Adrenal gland (tissue), 12 donors: ENCODE data around the gene PTMA. TPM values are rescaled to one million over a fixed set of nuclear protein-coding genes. Genes with fewer than 3 reads are reported as not detected.

ENCODE experiments used
- DNase-seq, 7 donors: peaks; one replicate each; pipeline ENCODE4 v3.0.0-alpha.2; 2019 to 2020
- H3K27ac ChIP-seq, 5 donors: fragments of 200-600 bp; sonication (generic) in 4 of 5; 1 replicate in 3 of 5; 2 replicates in 2 of 5; pipeline versions ENCODE4 v1.5.1 to v1.8.0; 2016 to 2020; ENCODE audit warnings: mild to moderate bottlenecking in 1 of 5
- H3K27me3 ChIP-seq: fragments of 200-600 bp; 2 replicates; pipeline ENCODE4 v1.8.0; 2021
- H3K36me3 ChIP-seq, 2 donors: fragments of 200-600 bp; replicated peaks in 1 of 2; 1 replicate in 1 of 2; 2 replicates in 1 of 2; pipeline versions ENCODE4 v1.5.1 to v1.8.0; 2018 to 2022
- H3K4me1 ChIP-seq, 2 donors: fragments of 200-600 bp; replicated peaks in 1 of 2; 1 replicate in 1 of 2; 2 replicates in 1 of 2; pipeline versions ENCODE4 v1.5.1 to v1.8.0; 2018 to 2021
- H3K4me3 ChIP-seq, 4 donors: fragments of 200-600 bp; sonication (generic) in 3 of 4; one replicate each; pipeline ENCODE4 v1.5.1; 2016 to 2018
- H3K9me3 ChIP-seq, 3 donors: fragments of 200-600 bp; sonication (generic) in 1 of 3; replicated peaks in 1 of 3; 1 replicate in 2 of 3; 2 replicates in 1 of 3; pipeline versions ENCODE4 v1.5.1 to v1.8.0; 2016 to 2021
- CTCF ChIP-seq, 6 experiments: fragments of 450-650 bp in 4 of 6; fragments of 200-600 bp in 2 of 6; sonication (generic) in 1 of 6; IDR thresholded peaks; 1 replicate in 5 of 6; 2 replicates in 1 of 6; pipeline versions ENCODE4 v1.5.1 to v1.8.0; 2016 to 2021; ENCODE audit warnings: antibody characterized with exemption in 6 of 6, mild to moderate bottlenecking in 2 of 6, moderate library complexity in 1 of 6
- POLR2A ChIP-seq, 2 donors: fragments of 450-650 bp; IDR thresholded peaks; one replicate each; pipeline ENCODE4 v1.6.1; 2017; ENCODE audit warnings: antibody characterized with exemption in 2 of 2, mild to moderate bottlenecking in 2 of 2, moderate library complexity in 1 of 2
- WGBS, 4 donors: extraction: QIAGEN DNeasy Blood & Tissue Kit in 2 of 4; methylation state at CpG; one replicate each; pipeline versions ENCODE4 v1.1.5 to v1.1.7; 2013 to 2017; 5-methylcytosine and 5-hydroxymethylcytosine counted together
- intact Hi-C, 2 donors: fragments of 100-400 bp; cut with DNase I; formaldehyde crosslinking; loops; one replicate each; pipeline versions ENCODE4 v1.14.1 to v1.15.0; 2022 to 2023
- polyA plus RNA-seq, 3 donors: library from polyadenylated mRNA; stranded (reverse); fragments of 200-250 nt in 2 of 3; fragments of 350-450 nt in 1 of 3; fragmentation: Illumina TruSeq in 1 of 3; extraction: RNeasy Lipid Tissue Mini Kit (QIAGEN cat#74804) in 1 of 3; gene quantifications; one replicate each; pipeline ENCODE4 v1.2.3, GENCODE V29; 2013 to 2014
- total RNA-seq, 9 donors: library from RNA; depleted of rRNA in 4 of 9; stranded (reverse); fragments of >200 nt in 4 of 9; fragments of 120-200 nt in 1 of 9; fragmentation: NEBNext Ultra II Directional in 1 of 9; extraction: Animal tissue kit (Norgen Biotek cat#: 25700) in 1 of 9; gene quantifications; one replicate each; pipeline versions ENCODE4 v1.1.0 to v1.2.4, GENCODE V29; 2013 to 2023
- donor health status: healthy with polysubstance abuse.
- donor health status: Bipolar disorder and iron deficiency.
- donor health status: DM: yes; HTN: yes; CAD: no.
- donor health status: DM: no; HTN: no; CAD: no.
- donor health status: DM: no; HTN: no; CAD: no.
- donor health status: DM: yes; HTN: yes; CAD: no.

The PTMA gene
- total and polyA plus RNA-seq, 12 donors = 346 to 1,198 (median 504) TPM

DNA sequence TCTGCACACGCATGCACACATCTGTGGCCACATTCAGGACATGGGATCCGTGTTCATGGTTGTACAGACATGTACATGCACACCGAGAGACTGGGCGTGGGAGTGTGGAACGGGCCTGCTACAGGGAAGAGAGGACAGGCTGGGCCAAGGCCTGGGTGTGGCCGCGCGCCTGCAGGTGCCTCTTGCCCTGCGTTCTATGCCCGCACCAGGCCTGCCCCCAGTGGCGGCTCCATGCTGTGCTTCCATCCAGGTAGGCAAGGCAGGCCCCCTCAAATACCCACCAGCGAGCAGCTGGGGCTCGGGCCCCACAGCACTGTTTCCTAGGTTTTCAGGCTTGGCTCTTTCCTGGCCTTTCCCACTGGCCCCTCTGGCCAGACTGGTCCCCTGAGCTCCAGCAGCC lies 15.5 kb upstream of the PTMA start:
- H3K36me3 ChIP-seq = no peaks in the 10 kb centered on the region
- H3K9me3 ChIP-seq = no peaks in the 10 kb centered on the region
- H3K4me1 ChIP-seq = peaks cover 4 to 13% of the 10 kb centered on the region in 2 donors
- TF ChIP-seq CTCF (IDR thresholded peaks at IDR 0.05) (no peak), POLR2A (IDR thresholded peaks at IDR 0.05) (no peak)
- intact Hi-C loops = no loop called here
- 82 to 98% (median 95%) methylated on average over 9 to 13 of the region's 13 CpGs for WGBS, 4 donors
- no peaks in the 10 kb centered on the region for H3K27me3 ChIP-seq
- no peak for DNase-seq
- no peak overlapping the region for H3K4me3 ChIP-seq
- no peak overlapping the region for H3K27ac ChIP-seq

GRCh38 chr2:231693956-231694355 lies 14.4 kb upstream of the PTMA start:
- DNase-seq = no peak
- TF ChIP-seq POLR2A (IDR thresholded peaks at IDR 0.05) = no peak
- Histone ChIP-seq H3K36me3 (no peaks in the 10 kb centered on the region), H3K27me3 (no peaks in the 10 kb centered on the region), H3K4me1 (peaks cover 2 to 5% of the 10 kb centered on the region in 2 donors), H3K4me3 (no peak overlapping the region), H3K9me3 (no peaks in the 10 kb centered on the region), H3K27ac (no peak overlapping the region)
- WGBS, 4 donors = 89 to 94% (median 93%) methylated on average over 7 of the region's 7 CpGs
- intact Hi-C loops = no loop called here

DNA sequence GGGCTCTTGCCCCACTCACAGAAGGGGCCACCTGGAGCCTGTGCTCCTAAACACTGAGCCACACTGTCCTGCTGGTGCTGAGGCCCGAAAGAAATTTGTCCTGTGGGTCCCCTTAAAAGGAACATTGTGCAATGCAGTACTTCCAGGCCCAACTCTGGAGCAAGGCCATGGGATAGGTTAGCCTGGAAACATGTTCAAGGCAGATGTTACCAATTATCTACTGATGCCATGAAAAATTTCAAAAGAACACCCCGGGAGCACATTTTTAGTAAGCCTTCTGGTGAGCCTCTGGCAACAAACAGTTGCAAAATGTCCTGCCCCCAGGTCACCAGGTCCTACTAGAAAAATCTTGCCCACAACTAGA lies 12.3 kb upstream of the PTMA start:
- H3K4me1 ChIP-seq = no peaks in the 10 kb centered on the region
- H3K4me3 ChIP-seq = no peak overlapping the region
- intact Hi-C loops = no loop called here
- no peaks in the 10 kb centered on the region for H3K27me3 ChIP-seq
- H3K27ac ChIP-seq = peak overlapping the region in 1 of 5 donors; percentile 18
- no peaks in the 10 kb centered on the region for H3K9me3 ChIP-seq
- WGBS, 4 donors = 39 to 65% (median 55%) methylated on average over 2 of the region's 2 CpGs
- DNase-seq = no peak
- H3K36me3 ChIP-seq = no peaks in the 10 kb centered on the region
- TF ChIP-seq POLR2A (IDR thresholded peaks at IDR 0.05) = no peak

DNA sequence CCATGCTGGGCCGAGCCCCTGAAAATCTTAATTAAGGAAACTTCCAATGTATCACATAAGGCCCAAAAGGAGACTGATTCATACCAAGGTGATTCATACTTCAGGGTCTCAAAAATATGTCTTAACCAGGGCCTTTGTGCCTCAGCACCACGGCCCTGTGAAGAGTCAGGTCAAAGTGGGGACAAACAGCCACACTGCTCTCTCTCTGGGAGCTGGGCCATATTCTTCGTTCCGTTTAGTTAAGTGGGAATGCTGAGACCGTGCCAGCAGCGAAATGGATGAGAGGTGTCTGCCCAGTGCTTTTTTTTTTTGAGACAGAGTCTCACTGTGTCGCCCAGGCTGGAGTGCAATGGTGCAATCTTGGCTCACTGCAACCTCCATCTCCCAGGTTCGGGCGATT lies 9.3 kb upstream of the PTMA start:
- Histone ChIP-seq H3K36me3 (no peaks in the 10 kb centered on the region), H3K4me3 (no peak overlapping the region), H3K27me3 (no peaks in the 10 kb centered on the region), H3K4me1 (peaks cover 8 to 11% of the 10 kb centered on the region in 2 donors), H3K9me3 (no peaks in the 10 kb centered on the region), H3K27ac (no peak overlapping the region)
- intact Hi-C loops = no loop called here
- TF ChIP-seq POLR2A (IDR thresholded peaks at IDR 0.05) = no peak
- no peak for TF ChIP-seq CTCF (IDR thresholded peaks at IDR 0.05)
- no peak for DNase-seq
- 78 to 84% (median 80%) methylated on average over 8 to 9 of the region's 9 CpGs for WGBS, 4 donors

DNA sequence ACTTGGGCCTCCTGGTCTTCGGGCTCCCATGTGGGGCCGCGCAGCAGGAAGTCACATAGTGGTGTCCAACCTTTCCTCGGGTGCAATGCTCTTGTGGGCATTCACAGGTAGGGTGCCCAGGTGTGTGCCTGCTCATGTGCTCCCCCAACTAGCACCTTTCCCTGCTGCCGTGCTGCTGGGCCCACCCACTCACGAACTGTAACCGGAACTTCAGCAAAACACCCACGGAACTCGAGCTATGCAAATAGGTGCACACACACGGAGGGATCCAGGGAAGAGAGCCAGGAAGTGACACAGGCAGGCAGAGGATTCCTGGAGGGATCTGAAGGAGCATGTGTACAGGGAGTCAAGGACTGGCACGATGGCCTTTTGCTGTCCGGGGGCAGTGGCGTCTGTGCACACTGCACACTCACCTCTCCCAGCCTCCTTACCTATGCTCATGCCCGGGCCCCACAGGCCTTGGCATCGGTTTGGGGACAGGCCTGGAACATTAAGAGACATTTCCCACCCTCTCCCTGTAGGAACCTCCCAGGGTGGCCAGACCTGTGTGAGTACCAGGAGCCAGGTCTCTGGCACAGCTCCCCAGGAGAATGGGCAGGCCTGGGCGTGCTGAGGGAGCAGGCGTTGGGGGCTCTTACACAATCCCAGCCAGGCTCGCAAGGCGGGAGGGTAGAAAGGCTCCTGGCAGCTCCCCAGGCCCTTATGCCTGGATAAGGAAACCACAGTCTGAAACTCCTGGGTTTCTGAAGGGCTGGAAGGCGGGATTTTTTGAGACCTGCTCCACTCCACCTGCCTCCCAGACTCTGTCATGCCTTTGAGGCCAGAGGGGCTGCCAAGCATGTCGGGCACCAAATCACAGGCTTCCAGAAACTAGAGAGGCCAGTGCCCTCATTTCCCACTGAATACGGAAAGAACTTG lies 6.6 kb upstream of the PTMA start:
- no peak for TF ChIP-seq CTCF (IDR thresholded peaks at IDR 0.05)
- TF ChIP-seq POLR2A (IDR thresholded peaks at IDR 0.05) = no peak
- no peak overlapping the region for H3K4me3 ChIP-seq
- no peaks in the 10 kb centered on the region for H3K36me3 ChIP-seq
- H3K4me1 ChIP-seq = peaks cover 16 to 20% of the 10 kb centered on the region in 2 donors
- peak overlapping the region; percentile 4 to 76 (median 54) for H3K27ac ChIP-seq
- intact Hi-C loops = no loop called here
- H3K27me3 ChIP-seq = no peaks in the 10 kb centered on the region
- WGBS, 4 donors = 40 to 62% (median 47%) methylated on average over 11 to 22 of the region's 22 CpGs
- no peaks in the 10 kb centered on the region for H3K9me3 ChIP-seq
- peak in 6 of 7 donors; percentile 81 to 91 (median 86) for DNase-seq
